Measurements from ENCODE around the gene NGEF. TPM values are rescaled to one million over a fixed set of nuclear protein-coding genes. Genes with fewer than 3 reads are reported as not detected.

Gene NGEF
- total and polyA plus RNA-seq, 9 of the 15 experiments (the other 6 are each of a cell fraction or from before 2014, with no cell fraction given) = 0.07 to 0.17 (median 0.09) TPM; not detected in 6

- TF ChIP-seq ZNF407 (IDR thresholded peaks at IDR 0.05; ENCODE audit: low read depth) (no peak), RUNX1 (IDR thresholded peaks at IDR 0.05; ENCODE audit: low read depth) (no peak), FOXK1 (CRISPR knock-in tag; IDR thresholded peaks at IDR 0.05; ENCODE audit: borderline replicate concordance) (no peak), LCOR (CRISPR knock-in tag; IDR thresholded peaks at IDR 0.05) (no peak), MXD1 (CRISPR knock-in tag; IDR thresholded peaks at IDR 0.05; ENCODE audit: borderline replicate concordance, poor library complexity, severe bottlenecking) (no peak), ZNF785 (CRISPR knock-in tag; IDR thresholded peaks at IDR 0.05) (no peak), ZNF449 (CRISPR knock-in tag; IDR thresholded peaks at IDR 0.05) (no peak)
Observed at GRCh38 chr2:232829988-232830387, 183.1 kb downstream of the NGEF start (continued).

Small RNA genes lying within 50 kb of the gene (small RNA-seq; reads per million reads assigned to genes)
- not detected for gene RF00019

Other genes starting within 250 kb of the NGEF start
- gene KCNJ13, start 236.7 kb downstream of the NGEF start, total RNA-seq (2014; rRNA removed) = not detected in 2 replicates
- not detected in 2 replicates for gene KCNJ13, start 236.7 kb downstream of the NGEF start, total RNA-seq (2014; rRNA removed; fragmentation: Illumina TruSeq; extraction: Trizol)
- gene KCNJ13, start 236.7 kb downstream of the NGEF start, total RNA-seq (2015; rRNA removed; fragmentation: Illumina TruSeq; extraction: Trizol) = not detected in 2 replicates
- gene KCNJ13, start 236.7 kb downstream of the NGEF start, total RNA-seq (2021) = not detected in 2 replicates
- gene KCNJ13, start 236.7 kb downstream of the NGEF start, polyA plus RNA-seq (2011; rRNA removed) = not detected in 2 replicates
- not detected in 2 replicates for gene KCNJ13, start 236.7 kb downstream of the NGEF start, polyA plus RNA-seq (2014; fragmentation: Illumina TruSeq; extraction: Trizol)
- gene KCNJ13, start 236.7 kb downstream of the NGEF start, polyA plus RNA-seq (2014; fragmentation: Nextera tagmentation; extraction: Ambion mirVana) = under 1 TPM in 1 of 2 experiments, not detected in 1; 0.45 TPM
- gene KCNJ13, start 236.7 kb downstream of the NGEF start, polyA plus RNA-seq (2014; rRNA removed) = not detected in 2 replicates
- gene SNORC, start 143.0 kb downstream of the NGEF start, total RNA-seq (2014; rRNA removed) = 0.23 and 2.0 TPM in 2 replicates
- 0.16 and 0.36 TPM in 2 replicates for gene SNORC, start 143.0 kb downstream of the NGEF start, total RNA-seq (2014; rRNA removed; fragmentation: Illumina TruSeq; extraction: Trizol)
- 0.41 and 0.72 TPM in 2 replicates for gene SNORC, start 143.0 kb downstream of the NGEF start, total RNA-seq (2015; rRNA removed; fragmentation: Illumina TruSeq; extraction: Trizol)
- 0.80 and 1.7 TPM in 2 replicates for gene SNORC, start 143.0 kb downstream of the NGEF start, total RNA-seq (2021)
- 0.14 and 0.32 TPM in 2 replicates for gene SNORC, start 143.0 kb downstream of the NGEF start, polyA plus RNA-seq (2011; rRNA removed)
- gene SNORC, start 143.0 kb downstream of the NGEF start, polyA plus RNA-seq (2014; fragmentation: Illumina TruSeq; extraction: Trizol) = 0.25 and 1.1 TPM in 2 replicates
- not detected for gene SNORC, start 143.0 kb downstream of the NGEF start, polyA plus RNA-seq (2014; fragmentation: Nextera tagmentation; extraction: Ambion mirVana)
- 0.42 and 2.5 TPM in 2 replicates for gene SNORC, start 143.0 kb downstream of the NGEF start, polyA plus RNA-seq (2014; rRNA removed)
- not detected in 2 replicates for gene NEU2, start 19.4 kb upstream of the NGEF start, total RNA-seq (2014; rRNA removed)
- not detected in 2 replicates for gene NEU2, start 19.4 kb upstream of the NGEF start, total RNA-seq (2014; rRNA removed; fragmentation: Illumina TruSeq; extraction: Trizol)
- not detected in 2 replicates for gene NEU2, start 19.4 kb upstream of the NGEF start, total RNA-seq (2015; rRNA removed; fragmentation: Illumina TruSeq; extraction: Trizol)
- not detected in 2 replicates for gene NEU2, start 19.4 kb upstream of the NGEF start, total RNA-seq (2021)
- not detected in 2 replicates for gene NEU2, start 19.4 kb upstream of the NGEF start, polyA plus RNA-seq (2011; rRNA removed)
- gene NEU2, start 19.4 kb upstream of the NGEF start, polyA plus RNA-seq (2014; fragmentation: Illumina TruSeq; extraction: Trizol) = not detected in 2 replicates
- not detected for gene NEU2, start 19.4 kb upstream of the NGEF start, polyA plus RNA-seq (2014; fragmentation: Nextera tagmentation; extraction: Ambion mirVana)
- gene NEU2, start 19.4 kb upstream of the NGEF start, polyA plus RNA-seq (2014; rRNA removed) = not detected in 2 replicates
- 1.9 and 3.1 TPM in 2 replicates for gene INPP5D, start 47.1 kb upstream of the NGEF start, total RNA-seq (2014; rRNA removed)
- 2.3 and 3.9 TPM in 2 replicates for gene INPP5D, start 47.1 kb upstream of the NGEF start, total RNA-seq (2014; rRNA removed; fragmentation: Illumina TruSeq; extraction: Trizol)
- 4.5 and 6.2 TPM in 2 replicates for gene INPP5D, start 47.1 kb upstream of the NGEF start, total RNA-seq (2015; rRNA removed; fragmentation: Illumina TruSeq; extraction: Trizol)
- 4.3 and 5.6 TPM in 2 replicates for gene INPP5D, start 47.1 kb upstream of the NGEF start, total RNA-seq (2021)
- 0.78 and 9.7 TPM in 2 replicates for gene INPP5D, start 47.1 kb upstream of the NGEF start, polyA plus RNA-seq (2011; rRNA removed)
- 3.7 and 4.2 TPM in 2 replicates for gene INPP5D, start 47.1 kb upstream of the NGEF start, polyA plus RNA-seq (2014; fragmentation: Illumina TruSeq; extraction: Trizol)
- gene INPP5D, start 47.1 kb upstream of the NGEF start, polyA plus RNA-seq (2014; fragmentation: Nextera tagmentation; extraction: Ambion mirVana) = under 1 TPM; 0.55 to 0.63 TPM
- 1.9 and 2.2 TPM in 2 replicates for gene INPP5D, start 47.1 kb upstream of the NGEF start, polyA plus RNA-seq (2014; rRNA removed)
- 21.2 and 26.9 TPM in 2 replicates for gene ATG16L1, start 238.4 kb upstream of the NGEF start, total RNA-seq (2014; rRNA removed)
- gene ATG16L1, start 238.4 kb upstream of the NGEF start, total RNA-seq (2014; rRNA removed; fragmentation: Illumina TruSeq; extraction: Trizol) = 15.3 and 16.4 TPM in 2 replicates
- 17.2 and 18.8 TPM in 2 replicates for gene ATG16L1, start 238.4 kb upstream of the NGEF start, total RNA-seq (2015; rRNA removed; fragmentation: Illumina TruSeq; extraction: Trizol)
- 18.8 and 21.1 TPM in 2 replicates for gene ATG16L1, start 238.4 kb upstream of the NGEF start, total RNA-seq (2021)
- gene ATG16L1, start 238.4 kb upstream of the NGEF start, polyA plus RNA-seq (2011; rRNA removed) = 20.7 and 21.2 TPM in 2 replicates
- gene ATG16L1, start 238.4 kb upstream of the NGEF start, polyA plus RNA-seq (2014; fragmentation: Illumina TruSeq; extraction: Trizol) = 11.6 and 13.0 TPM in 2 replicates
- 1 to 10 TPM; 6.4 to 7.0 TPM for gene ATG16L1, start 238.4 kb upstream of the NGEF start, polyA plus RNA-seq (2014; fragmentation: Nextera tagmentation; extraction: Ambion mirVana)
- 17.2 and 21.3 TPM in 2 replicates for gene ATG16L1, start 238.4 kb upstream of the NGEF start, polyA plus RNA-seq (2014; rRNA removed)

All from K562 (cell line).